GM20000 (cell line): Measurements from ENCODE around the gene GABBR1.

Source experiments
- DNase-seq: peaks from one replicate; pipeline ENCODE4 v3.0.0; 2012; ENCODE audit warnings: low spot score
- TF ChIP-seq, protein P1 (sequence below): IDR thresholded peaks from 2 replicates; pipeline ENCODE4 v1.5.1; 2012; ENCODE audit warnings: mild to moderate bottlenecking, control low read depth; ENCODE audit errors: extremely low read depth, missing control alignments

GABBR1 gene

GRCh38 chr6:29652198-29652584, 19.2 kb upstream of the GABBR1 start:
- DNase-seq = no peak
- TF ChIP-seq, protein P1, sequence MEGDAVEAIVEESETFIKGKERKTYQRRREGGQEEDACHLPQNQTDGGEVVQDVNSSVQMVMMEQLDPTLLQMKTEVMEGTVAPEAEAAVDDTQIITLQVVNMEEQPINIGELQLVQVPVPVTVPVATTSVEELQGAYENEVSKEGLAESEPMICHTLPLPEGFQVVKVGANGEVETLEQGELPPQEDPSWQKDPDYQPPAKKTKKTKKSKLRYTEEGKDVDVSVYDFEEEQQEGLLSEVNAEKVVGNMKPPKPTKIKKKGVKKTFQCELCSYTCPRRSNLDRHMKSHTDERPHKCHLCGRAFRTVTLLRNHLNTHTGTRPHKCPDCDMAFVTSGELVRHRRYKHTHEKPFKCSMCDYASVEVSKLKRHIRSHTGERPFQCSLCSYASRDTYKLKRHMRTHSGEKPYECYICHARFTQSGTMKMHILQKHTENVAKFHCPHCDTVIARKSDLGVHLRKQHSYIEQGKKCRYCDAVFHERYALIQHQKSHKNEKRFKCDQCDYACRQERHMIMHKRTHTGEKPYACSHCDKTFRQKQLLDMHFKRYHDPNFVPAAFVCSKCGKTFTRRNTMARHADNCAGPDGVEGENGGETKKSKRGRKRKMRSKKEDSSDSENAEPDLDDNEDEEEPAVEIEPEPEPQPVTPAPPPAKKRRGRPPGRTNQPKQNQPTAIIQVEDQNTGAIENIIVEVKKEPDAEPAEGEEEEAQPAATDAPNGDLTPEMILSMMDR = no peak

GRCh38 chr6:29651413-29652197, 18.6 kb upstream of the GABBR1 start:
- DNase-seq = no peak
- TF ChIP-seq, protein P1 = peak; percentile 43

DNA sequence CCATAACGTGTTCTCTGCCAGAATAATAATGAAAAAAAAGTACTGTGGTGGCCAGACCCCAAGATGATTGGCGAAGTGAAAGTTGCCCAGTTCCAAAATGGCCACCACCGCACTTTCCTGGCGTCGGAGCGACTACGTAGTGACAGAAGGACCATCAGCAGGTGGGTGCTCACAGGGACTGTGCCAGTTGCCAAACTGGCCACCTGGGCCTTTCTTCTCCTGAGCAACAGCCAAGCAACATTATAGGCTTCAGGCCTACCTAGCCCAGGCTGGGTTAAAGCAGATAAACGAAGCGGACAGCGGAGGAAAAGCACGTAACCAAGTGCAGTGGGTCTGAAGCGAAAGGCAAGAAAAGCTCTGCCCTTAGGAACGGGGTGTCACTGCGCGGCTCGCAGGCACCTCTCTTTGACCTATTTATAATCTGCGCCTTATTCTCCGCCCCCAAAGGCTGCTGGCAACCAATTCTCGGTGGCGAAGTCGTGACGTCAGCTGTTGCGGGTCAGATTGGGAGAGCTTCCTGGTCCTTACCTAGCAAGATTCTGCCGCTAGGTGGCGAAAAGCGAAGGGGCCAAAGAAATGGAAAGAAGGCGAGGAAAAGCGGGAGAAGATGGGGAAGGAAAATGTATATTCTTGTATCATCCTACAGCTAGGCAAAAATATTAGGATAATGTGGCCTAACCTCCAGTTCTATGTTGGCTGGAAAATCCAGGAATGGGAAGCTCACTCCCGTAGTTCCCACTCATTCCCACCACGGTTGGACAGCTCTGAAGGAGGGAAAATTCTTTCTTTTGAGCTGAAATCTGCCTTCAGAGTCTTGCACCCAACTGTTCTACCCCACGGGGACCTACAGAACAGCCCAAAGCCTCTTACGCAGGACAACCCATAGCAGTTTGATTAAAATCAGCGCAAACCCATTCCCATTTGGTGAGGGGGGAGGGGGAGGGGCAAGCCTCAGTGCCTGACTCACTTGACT, 17.0 kb upstream of the GABBR1 start:
- DNase-seq = peak; percentile 94
- TF ChIP-seq, protein P1 = peak; percentile 87

- TF ChIP-seq, protein P1 = peak; percentile 57
- DNase-seq = no peak
Observed at GRCh38 chr6:29647927-29648642, 15.1 kb upstream of the GABBR1 start.

DNA sequence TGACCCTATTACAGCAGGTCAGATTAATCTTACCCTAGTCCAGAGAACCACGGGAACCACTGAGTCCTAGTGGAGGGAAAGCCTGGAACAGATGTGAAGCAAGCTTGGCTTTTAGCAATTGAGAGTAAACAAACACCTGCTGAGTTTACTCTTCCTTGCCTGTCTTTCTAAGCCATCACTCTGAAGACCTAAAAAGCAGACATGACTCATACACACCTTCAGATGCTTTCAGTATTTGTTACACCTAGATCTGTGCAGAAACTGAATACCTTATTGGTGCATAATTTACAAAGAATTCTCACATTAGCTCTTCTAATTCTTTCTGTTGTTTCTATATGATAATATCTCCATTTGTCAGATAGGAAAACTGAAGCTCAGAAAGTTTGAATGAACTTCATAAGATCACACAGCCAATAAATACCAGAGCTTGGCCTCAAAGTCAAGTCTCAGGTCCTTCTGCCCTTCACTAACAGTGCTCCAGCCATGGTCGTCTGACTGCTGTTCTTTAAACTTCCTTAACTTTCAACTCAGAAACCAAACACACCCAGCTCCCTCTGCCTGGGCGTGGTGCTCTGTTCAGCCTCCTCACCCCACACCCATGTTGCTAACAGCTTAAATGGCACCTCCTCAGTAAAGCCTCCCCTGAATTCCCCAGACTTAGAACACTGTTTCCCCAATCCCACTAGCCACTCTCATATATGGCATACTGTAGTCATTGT, 8.6 kb upstream of the GABBR1 start:
- DNase-seq = no peak
- TF ChIP-seq, protein P1 = no peak

DNA sequence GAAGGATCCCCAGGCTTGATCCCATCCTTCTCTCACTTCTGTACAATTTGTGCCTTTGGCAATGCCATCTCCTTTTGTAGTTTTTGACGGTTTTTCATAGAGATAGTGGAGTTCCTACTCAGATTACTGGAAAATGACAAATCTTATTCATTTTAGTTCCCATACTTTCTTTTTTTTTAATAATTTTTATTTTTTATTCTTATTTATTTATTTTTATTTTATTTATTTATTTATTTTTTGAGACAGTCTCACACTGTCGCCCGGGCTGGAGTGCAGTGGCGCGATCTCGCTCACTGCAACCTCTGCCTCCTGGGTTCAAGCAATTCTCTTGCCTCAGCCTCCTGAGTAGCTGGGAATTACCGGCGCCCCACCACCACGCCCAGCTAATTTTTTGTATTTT, 4.3 kb upstream of the GABBR1 start:
- DNase-seq = no peak
- TF ChIP-seq, protein P1 = no peak
